Esophagus muscularis mucosa (tissue), 4 donors: ENCODE data around the gene NKAIN1. TPM values are rescaled to one million over a fixed set of nuclear protein-coding genes. Genes with fewer than 3 reads are reported as not detected.
"Not testable (repeated sequence)": the region's sequence is repeated elsewhere in the genome, so short reads cannot be mapped to it uniquely, and the experiment has no call there.

Experiments used
- DNase-seq: peaks from one replicate; pipeline ENCODE4 v3.0.0-alpha.2; 2017; ENCODE audit errors: extremely low spot score
- H3K27ac ChIP-seq, 4 donors: fragments of 200-600 bp; sonication (generic); replicated peaks in 1 of 4; 1 replicate in 3 of 4; 2 replicates in 1 of 4; pipeline ENCODE4 v1.5.1; 2016 to 2019; ENCODE audit warnings: mild to moderate bottlenecking in 1 of 4
- H3K27me3 ChIP-seq, 4 donors: fragments of 200-600 bp; sonication (generic); one replicate each; pipeline versions ENCODE4 v1.5.1 to v1.6.0; 2016 to 2019
- H3K36me3 ChIP-seq, 4 donors: fragments of 200-600 bp; sonication (generic); one replicate each; pipeline ENCODE4 v1.5.1; 2016 to 2019
- H3K4me1 ChIP-seq, 4 donors: fragments of 200-600 bp; sonication (generic); one replicate each; pipeline ENCODE4 v1.5.1; 2016 to 2019
- H3K4me3 ChIP-seq, 4 donors: fragments of 200-600 bp; sonication (generic); 1 replicate in 2 of 4; 2 replicates in 2 of 4; pipeline ENCODE4 v1.5.1; 2016 to 2019; ENCODE audit warnings: mild to moderate bottlenecking in 4 of 4, moderate library complexity in 1 of 4
- H3K9me3 ChIP-seq, 4 donors: fragments of 200-600 bp; sonication (generic); 1 replicate in 3 of 4; 2 replicates in 1 of 4; pipeline ENCODE4 v1.5.1; 2016 to 2019
- CTCF ChIP-seq, 3 experiments: fragments of 200-600 bp in 2 of 3; fragments of 450-650 bp in 1 of 3; sonication (generic) in 2 of 3; IDR thresholded peaks; one replicate each; pipeline ENCODE4 v1.5.1; 2017 to 2019; ENCODE audit warnings: antibody characterized with exemption in 3 of 3, mild to moderate bottlenecking in 2 of 3, moderate library complexity in 1 of 3
- EP300 ChIP-seq: sonication (generic); formaldehyde crosslinking; IDR thresholded peaks from one replicate; pipeline ENCODE4 v1.6.1; 2017; ENCODE audit warnings: antibody characterized with exemption
- POLR2A ChIP-seq: fragments of 450-650 bp; IDR thresholded peaks from one replicate; pipeline ENCODE4 v1.6.1; 2017; ENCODE audit warnings: antibody characterized with exemption, moderate library complexity, mild to moderate bottlenecking, low read depth
- POLR2AphosphoS5 ChIP-seq, 2 donors: sonication (generic); formaldehyde crosslinking; IDR thresholded peaks; one replicate each; pipeline ENCODE4 v1.6.1; 2017; ENCODE audit warnings: antibody characterized with exemption in 2 of 2
- WGBS: methylation state at CpG from one replicate; pipeline ENCODE4 v1.1.5; 2018; 5-methylcytosine and 5-hydroxymethylcytosine counted together
- intact Hi-C: fragments of 100-400 bp; cut with DNase I; formaldehyde crosslinking; loops from one replicate; pipeline ENCODE4 v1.15.1; 2023
- total RNA-seq, 4 donors: library from RNA; depleted of rRNA; stranded (reverse); fragments of >200 nt; gene quantifications; one replicate each; pipeline versions ENCODE4 v1.1.0 to v1.2.1, GENCODE V29; 2016

The NKAIN1 gene
- total RNA-seq, 4 donors from 2014 or later: not detected

GRCh38 chr1:31196685-31197084, 43.0 kb downstream of the NKAIN1 start:
- no peak overlapping the region for H3K27ac ChIP-seq
- no peaks in the 10 kb centered on the region for H3K36me3 ChIP-seq
- peaks cover 0 to 7% (median 0%) of the 10 kb centered on the region in 4 donors for H3K27me3 ChIP-seq
- no peak for DNase-seq
- intact Hi-C loops: no loop called here
- H3K4me3 ChIP-seq: no peak overlapping the region
- no peak for TF ChIP-seq EP300
- TF ChIP-seq POLR2A: no peak
- no peak for TF ChIP-seq POLR2AphosphoS5 (IDR thresholded peaks at IDR 0.05)
- TF ChIP-seq CTCF (IDR thresholded peaks at IDR 0.05): no peak
- H3K4me1 ChIP-seq: no peaks in the 10 kb centered on the region
- H3K9me3 ChIP-seq: no peaks in the 10 kb centered on the region
- 86% methylated on average over 2 of the region's 2 CpGs for WGBS

- H3K4me1 ChIP-seq, H3K27ac ChIP-seq, H3K9me3 ChIP-seq, H3K27me3 ChIP-seq, H3K36me3 ChIP-seq, DNase-seq, H3K4me3 ChIP-seq, intact Hi-C loops: not testable (repeated sequence)
- 97% methylated on average over 10 of the region's 10 CpGs for WGBS
Observed at GRCh38 chr1:31195267-31195666, 44.4 kb downstream of the NKAIN1 start.

DNA sequence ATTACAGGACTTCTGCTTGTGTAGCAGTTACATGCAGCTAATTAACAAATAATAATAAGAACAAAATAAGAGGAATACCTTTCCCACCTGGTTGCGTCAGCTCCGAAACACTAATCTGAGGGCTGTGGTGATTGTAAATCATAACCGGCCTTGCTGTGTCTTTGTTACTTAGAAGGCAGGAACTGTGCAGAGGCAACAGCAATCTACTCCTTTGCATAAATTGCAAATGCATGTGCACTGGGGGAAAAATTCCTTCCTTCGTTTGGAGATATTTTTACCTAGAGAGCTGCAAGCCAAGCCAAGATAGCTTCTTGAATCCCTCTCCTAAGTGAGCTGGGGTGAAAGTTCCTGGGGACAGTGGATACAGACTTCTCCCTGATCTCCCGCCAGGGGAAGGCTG, 46.0 kb downstream of the NKAIN1 start:
- WGBS: 69% methylated on average over 5 of the region's 5 CpGs
- Histone ChIP-seq H3K27ac (no peak overlapping the region), H3K4me1 (no peaks in the 10 kb centered on the region), H3K36me3 (no peaks in the 10 kb centered on the region), H3K27me3 (peaks cover 0 to 1% (median 0%) of the 10 kb centered on the region in 4 donors), H3K4me3 (no peak overlapping the region), H3K9me3 (no peaks in the 10 kb centered on the region)
- TF ChIP-seq CTCF (IDR thresholded peaks at IDR 0.05): no peak
- TF ChIP-seq EP300: no peak
- TF ChIP-seq POLR2A: no peak
- TF ChIP-seq POLR2AphosphoS5 (IDR thresholded peaks at IDR 0.05): no peak
- no peak for DNase-seq
- intact Hi-C loops: no loop called here

- no peak for TF ChIP-seq POLR2AphosphoS5 (IDR thresholded peaks at IDR 0.05)
- Histone ChIP-seq H3K27ac (no peak overlapping the region), H3K4me1 (no peaks in the 10 kb centered on the region), H3K9me3 (no peaks in the 10 kb centered on the region), H3K27me3 (peaks cover 0 to 24% (median 0%) of the 10 kb centered on the region in 4 donors), H3K4me3 (no peak overlapping the region), H3K36me3 (no peaks in the 10 kb centered on the region)
- intact Hi-C loops: no loop called here
- no peak for DNase-seq
- WGBS: 89% methylated on average over 1 of the region's 1 CpG
Observed at GRCh38 chr1:31191281-31191680, 48.4 kb downstream of the NKAIN1 start.

- TF ChIP-seq POLR2A (no peak), EP300 (no peak), POLR2AphosphoS5 (IDR thresholded peaks at IDR 0.05) (no peak), CTCF (IDR thresholded peaks at IDR 0.05) (no peak)
- no peaks in the 10 kb centered on the region for H3K4me1 ChIP-seq
- peaks cover 0 to 24% (median 0%) of the 10 kb centered on the region in 4 donors for H3K27me3 ChIP-seq
- intact Hi-C loops: loop anchor here (5.0 kb wide), 1 partner anchor 357 kb away; no protein-coding TSS in a partner anchor
- H3K27ac ChIP-seq: no peak overlapping the region
- H3K4me3 ChIP-seq: no peak overlapping the region
- H3K36me3 ChIP-seq: no peaks in the 10 kb centered on the region
- DNase-seq: no peak
- 74% methylated on average over 2 of the region's 4 CpGs for WGBS
- H3K9me3 ChIP-seq: no peaks in the 10 kb centered on the region
Observed at GRCh38 chr1:31189696-31190674, 49.7 kb downstream of the NKAIN1 start.
